Measurements from ENCODE around the gene AP4M1.
"Not testable (repeated sequence)": the region's sequence is repeated elsewhere in the genome, so short reads cannot be mapped to it uniquely, and the experiment has no call there.

The AP4M1 gene

DNA sequence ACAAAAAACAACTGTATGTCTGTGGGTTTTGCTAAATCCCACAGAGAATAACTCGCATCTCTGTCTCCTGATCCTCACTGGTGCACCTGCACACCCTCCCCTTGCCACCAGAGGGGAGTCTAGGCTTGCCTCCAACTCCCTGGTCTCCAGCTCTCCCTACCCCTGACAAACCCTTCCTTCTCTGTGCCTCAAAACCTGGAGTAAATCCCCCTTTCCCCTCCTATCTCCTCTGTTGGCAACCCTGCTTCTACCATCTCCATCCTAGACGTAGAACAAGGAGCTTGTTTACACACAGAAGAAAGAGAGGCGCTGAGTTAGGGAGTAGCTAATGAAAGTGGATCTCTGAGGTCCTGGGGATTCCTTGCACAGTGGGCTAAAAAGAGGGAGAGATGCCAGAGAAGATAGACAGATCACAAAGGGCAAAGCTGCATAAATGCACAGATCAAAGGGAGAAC is 31.3 kb downstream of the AP4M1 start:
- DNase-seq, result peak; percentile 68

DNA sequence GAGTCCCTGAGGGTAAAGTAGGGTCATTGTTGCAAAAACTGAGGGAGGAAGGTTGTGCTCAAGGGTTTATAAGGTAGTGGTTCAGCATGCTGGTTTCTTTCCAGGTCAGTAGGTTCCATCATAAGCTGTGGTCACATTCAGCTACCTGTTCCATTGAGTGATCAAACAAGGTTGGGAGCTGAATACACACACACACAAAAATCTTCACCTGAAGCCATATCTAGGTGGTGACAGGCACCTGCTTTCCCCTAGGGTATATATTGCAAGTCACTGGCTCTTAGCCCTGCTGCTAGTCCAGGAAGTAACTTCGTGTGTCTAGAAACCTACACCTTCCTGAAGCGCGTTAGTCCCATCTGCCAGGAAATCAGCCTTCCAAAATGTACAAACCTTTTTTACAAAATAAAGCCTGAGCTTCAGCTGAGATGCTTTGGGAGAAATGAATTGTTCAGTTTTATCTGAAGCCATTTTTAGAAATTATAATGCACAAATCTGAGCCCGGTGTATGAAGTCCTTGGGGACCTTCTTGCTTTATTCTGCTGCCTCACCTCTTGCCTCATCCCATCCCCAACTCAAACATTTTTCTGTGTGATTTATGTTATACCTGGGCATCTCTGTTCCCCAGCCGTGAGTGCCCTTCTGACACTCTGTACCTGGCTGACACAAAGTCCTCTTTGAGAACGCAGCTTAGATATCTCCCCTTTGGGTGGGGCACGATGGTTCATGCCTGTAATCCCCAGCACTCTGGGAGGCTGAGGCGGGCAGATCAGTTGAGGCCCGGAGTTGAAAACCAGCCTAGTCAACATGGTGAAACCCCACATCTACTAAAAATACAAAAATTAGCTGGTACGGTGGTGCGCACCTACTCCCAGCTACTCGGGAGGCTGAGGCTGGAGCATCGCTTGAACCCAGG is 36.7 kb downstream of the AP4M1 start:
- peak; percentile 43 for DNase-seq

DNA sequence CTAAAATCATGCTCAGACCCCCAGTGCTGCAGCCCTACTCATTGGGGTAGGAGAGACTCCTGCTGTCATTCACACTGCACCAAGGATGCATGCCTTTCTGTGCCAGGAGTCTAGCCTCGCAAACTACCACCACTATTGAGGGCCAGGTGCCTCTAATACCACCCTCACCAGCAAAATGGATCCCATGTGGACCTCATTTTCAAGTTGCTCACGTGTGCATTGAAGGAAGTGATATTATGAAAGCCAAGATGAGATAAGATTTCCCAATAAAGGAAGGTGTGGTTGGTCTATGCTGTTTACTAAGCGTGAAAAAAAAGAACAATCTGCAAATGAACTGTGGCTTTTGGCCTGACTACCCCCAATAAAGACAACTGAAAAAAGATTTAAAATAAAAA is 40.1 kb downstream of the AP4M1 start:
- DNase-seq, result no peak

DNA sequence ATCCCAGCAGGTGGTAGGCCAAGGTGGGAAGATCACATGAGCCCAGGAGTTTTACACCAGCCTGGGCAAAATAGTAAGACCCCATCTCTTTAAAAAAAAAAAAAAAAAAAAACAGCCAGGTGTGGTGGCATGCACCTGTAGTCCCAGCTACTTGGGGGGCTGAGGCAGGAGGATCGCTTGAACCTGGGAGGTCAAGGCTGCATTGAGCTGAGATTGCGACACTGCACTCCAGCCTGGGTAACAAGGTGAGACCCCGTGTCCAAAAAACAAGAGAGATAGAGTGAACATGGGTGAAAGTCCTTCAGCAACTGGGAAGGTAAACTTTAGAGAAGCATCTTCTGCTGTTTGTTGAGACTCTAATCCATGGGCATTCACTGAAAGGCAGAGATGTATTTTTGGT is 41.0 kb downstream of the AP4M1 start:
- DNase-seq, result no peak

DNA sequence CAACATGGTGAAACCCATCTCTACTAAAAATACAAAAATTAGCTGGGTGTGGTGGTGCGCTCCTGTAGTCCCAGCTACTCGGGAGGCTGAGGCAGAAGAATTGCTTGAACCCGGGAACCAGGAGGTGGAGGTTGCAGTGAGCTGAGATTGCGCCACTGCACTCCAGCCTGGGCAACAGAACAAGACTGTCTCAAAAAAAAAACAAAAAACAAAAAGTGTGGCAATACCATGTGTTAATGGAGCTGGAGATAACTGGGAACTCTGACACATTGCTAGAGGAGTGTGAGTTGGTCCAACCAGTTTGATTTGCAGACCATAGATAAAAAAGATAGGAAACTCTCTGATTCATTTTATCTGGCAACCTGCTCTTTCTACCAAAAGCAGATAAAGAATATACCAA is 44.9 kb downstream of the AP4M1 start:
- not testable (repeated sequence) for DNase-seq

DNA sequence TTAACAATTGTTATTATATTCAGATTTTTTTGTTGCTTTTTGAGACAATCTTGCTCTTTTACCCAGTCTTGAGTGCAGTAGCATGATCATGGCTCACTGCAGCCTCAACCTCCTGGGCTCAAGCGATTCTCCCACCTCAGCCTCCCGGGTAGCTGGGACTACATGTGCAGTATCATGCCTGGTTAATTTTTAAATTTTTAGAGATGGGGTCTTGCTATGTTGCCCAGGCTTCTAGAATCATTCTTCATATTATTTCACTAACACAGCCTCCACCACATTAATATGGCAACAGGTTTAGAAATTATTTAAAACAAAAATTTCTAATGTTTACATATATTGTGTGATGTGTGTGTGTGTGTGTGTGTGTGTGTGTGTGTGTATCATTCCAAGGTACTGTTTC is 45.8 kb downstream of the AP4M1 start:
- DNase-seq, result no peak

DNA sequence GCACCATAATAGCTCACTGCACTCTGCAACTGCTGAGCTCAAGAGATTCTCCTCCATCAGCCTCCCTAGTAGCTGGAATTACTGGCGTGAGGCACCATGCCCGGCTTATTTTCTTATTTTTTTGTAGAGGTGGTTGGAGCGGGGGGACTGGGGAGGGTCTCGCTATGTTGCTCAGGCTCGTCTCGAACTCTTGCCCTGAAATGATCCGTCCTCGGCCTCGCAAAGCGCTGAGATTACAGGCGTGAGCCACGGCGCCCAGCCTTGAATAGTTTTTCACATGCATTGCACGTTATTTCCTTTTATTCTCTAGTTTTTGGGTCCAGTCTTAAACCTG is 46.7 kb downstream of the AP4M1 start:
- no peak for DNase-seq

DNA sequence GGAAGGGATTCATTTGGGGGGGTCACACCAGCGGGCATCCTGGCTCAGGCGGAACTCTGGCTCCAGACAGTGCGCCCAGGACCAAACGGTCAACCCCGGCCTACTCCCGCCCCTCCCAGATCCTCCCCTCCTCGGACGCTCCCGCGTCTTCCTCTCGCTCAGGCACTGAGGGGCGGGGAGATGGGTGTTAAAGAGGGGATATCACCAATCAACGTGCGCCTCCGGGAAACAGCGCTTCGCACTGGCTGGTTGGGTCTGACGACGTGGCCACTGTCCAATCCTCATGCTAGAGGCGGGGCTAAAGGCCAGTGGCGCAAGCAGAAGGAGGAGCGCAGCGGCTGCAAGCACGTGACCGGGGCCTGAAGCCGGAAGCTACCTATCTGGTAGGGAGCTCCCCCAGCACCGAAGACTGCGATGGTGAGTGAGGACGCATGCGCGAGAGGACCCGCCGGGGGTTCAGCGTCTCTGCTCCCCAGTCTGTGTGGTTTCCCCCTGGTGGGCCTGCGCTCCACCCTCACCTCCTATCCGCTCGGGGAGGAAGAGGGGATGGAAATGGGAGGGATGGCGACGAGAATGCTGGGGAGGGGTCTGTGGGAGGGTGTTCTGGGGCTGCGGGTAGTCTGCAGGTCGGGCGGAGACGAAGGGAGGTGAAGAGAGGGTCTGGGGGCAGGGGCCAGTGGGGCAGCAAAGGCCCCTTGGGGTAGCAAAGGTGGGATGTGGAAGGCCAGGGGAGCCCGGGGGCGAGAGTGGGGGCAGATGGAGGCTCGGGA is 47.3 kb downstream of the AP4M1 start, which contains the start of gene LAMTOR4:
LAMTOR4 (plus strand) TSS at position 360 of the 770 bp plus-strand sequence; CDS start at position 415, 55 bp downstream.
- peak; percentile 99 for DNase-seq

DNA sequence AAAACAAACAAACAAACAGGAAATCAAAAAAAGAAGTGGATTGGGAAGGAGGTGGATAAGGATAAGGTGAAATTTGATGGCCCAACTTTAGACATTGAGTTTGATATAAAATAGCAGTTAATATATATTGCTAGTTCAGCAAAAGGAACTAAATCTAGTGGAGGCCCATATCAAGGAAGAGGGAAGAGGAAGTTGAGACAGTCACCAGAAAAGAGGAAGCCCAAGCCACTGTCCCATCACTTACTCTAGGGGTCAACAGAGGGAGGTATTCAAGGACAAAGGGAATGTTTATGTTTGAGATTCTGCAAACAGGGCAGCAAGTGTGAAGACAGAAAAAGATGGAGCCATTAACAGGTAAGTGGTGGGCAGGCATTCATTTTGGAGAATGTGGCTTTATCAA is 51.0 kb downstream of the AP4M1 start:
- DNase-seq, result no peak

DNA sequence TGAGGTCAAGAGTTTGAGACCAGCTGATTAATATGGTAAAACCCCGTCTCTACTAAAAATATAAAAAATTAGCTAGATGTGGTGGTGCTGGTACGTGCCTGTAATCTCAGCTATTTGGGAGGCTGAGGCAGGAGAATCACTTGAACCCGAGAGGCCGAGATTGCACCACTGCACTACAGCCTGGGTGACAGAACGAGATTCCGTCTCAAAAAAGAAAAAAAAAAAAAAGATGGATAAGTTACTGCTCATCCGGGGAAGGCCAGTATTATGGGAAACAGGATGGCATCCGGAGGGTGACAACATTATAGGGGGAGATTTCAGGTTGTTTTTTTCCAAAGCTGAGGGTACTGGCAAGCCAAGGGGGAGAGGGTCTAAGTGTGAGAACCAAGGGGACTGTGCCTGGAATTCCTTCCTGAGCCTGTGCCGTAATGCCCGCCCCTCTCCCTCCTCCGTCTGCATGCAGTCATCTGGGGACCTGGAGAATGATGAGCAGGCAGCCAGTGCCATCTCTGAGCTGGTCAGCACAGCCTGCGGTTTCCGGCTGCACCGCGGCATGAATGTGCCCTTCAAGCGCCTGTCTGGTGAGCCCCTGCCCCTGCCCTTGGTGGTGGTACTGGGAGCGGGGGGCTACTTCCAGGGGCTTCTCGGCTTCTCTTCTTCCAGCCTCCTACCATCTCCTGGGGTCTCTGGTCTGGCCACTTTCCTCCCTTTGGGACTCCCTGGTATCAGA is 51.7 kb downstream of the AP4M1 start:
- DNase-seq, result no peak

DNA sequence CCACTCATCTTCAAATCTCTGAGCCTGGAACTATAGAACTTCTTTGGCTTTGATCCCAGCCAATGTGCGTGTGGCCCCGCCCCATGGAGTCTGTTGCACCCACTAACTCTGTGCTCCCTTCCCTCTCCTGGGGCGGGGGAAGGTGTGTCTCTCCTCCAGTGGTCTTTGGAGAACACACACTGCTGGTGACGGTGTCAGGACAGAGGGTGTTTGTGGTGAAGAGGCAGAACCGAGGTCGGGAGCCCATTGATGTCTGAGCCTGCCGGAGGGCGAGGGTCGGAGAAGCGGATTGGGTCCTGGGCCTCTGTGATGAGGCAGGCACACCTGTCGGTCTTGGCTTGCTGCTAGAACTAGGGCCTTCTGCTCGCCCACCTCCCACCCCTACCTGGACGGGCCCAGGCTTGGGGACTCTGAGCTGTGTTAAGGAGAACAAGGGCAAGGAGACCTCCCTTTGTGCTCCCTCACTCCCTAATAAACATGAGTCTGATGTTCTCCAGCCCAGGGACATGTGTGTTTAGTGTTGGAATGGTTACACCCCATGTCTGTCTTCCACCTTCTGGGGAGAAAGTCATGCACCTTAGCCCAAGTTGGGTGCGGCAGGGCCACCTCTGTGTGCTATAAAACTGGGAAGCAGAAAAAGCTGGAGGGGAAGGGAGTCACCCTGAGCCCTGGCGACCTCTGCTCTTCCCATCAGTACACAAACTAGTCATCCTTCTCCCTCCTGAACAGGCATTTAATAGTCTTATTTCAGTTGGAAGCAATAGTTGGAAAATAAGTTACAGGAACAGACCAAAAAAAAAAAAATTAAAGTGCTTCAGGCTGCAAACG is 52.5 kb downstream of the AP4M1 start:
- no peak for DNase-seq

DNA sequence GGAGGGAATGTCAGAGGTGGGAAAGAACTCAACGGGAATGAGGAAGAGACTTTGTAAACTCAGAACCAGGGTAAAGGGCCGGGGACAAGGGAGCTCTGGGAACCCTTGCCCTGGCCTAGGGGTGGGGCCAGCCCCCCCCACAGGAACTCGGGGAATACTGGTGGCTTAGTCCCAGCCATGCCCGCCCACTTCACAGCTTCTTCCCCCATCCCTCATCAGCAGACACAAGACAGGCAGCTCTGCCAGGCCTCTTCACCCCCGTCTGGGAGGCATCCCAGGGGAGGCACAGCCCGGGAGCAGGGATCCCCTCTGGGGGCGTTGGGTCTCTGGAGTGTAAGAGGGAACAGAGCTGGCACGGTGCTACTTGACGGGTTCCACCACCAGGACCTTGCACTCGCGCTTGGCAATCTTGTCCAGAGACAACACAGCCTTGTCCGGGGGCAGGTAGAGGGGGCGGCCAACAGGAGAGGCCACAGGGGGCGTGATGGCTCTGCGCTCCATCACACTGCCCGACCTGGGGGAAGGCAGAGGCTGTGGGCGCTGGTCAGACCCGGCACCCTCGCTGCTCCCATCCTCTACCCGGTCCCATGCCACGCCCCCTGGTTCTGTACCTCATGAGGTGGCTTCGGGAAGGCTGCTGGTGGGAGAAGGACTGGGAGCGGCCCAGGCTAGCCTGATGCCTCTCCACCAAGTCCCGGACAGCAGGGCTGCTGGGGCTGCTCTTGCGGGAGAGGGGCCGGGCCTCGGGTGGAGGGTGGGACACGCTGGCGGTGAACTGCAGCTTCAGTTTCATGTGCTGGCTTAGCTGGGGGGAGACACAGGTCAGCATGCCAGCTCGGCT is 53.4 kb downstream of the AP4M1 start:
- no peak for DNase-seq

DNA sequence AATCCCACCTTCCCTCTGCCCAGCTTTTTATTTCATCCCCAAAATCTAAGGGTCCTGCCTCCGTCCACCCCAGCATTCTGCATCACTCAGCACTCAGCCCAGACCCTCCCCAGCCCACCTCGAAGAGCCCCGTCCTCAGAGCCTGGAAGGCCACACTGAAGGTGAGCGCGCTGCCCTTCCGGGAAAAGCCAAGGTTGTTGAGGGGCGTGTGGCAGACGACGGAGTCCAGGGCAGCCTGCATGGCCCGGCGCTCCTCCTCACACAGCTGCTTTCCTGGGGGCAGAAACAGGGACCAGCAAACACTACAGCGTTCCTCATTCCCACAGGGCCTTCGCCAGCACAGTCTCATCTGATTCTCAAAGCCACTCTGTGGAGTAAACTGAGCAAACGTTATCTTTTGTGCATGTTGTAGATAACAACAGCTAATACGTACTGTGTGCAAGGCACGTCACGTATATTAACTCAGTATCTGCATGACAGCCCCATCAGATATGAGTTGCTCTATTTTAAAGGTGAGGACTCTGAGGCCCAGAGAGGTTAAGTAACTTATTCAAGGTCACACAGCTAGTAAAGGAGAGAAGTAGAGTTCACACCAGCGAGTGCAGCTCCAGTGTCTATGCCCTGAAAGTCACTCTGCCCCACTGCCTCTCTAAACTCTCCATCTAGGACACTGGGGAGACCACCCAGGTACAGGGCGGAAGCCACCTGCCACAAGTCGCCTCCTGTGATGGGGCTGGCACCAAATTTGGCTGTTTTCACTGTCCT is 54.3 kb downstream of the AP4M1 start:
- no peak for DNase-seq

DNA sequence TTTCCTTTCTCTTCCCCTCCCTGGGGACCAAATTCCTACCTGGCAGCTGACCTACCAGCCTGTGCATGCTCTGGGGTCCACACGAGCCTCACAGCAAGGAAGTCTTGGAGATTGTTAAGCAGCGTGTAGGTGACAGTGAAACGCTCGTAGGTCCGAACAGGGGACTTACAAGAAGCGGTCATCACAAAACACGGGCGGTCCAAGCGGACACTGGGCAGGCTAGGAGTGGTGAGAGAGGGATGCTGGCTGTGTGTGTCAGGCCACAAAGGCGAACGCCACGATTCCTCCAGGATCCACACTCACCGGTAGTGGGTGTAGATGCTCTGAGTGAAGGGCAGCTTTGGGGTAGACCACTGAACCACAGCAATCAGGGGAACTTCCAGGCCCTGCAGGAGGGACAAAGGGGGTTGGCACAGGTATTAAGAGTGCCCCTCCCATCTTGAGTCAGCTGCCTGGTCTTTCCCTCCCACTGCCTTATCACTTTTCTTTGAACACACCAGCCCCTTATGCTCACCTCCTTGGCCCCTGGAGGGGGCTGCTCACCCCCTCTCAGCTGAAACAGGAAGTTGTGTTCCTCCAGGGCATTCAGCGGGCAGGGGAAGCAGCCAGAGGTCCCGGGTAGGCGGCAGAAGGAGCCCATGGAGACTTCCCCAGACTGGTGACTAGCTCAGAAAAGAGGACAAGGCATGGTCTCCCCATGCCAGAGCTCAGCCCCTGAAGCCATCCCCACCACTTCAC is 55.1 kb downstream of the AP4M1 start:
- no peak for DNase-seq

DNA sequence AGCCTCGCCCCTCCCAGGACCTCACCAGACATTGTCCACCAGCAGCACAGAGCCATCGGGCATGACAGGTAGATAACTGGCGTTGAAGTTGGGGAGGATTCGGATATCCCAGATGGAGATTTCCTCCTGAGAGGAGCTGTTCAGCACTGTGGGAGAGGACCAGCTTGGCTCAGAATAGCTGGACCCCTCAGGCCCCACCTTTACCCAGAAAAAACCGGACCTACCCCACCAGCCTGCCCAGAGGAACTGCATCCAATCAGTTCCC is 55.6 kb downstream of the AP4M1 start:
- no peak for DNase-seq

DNA sequence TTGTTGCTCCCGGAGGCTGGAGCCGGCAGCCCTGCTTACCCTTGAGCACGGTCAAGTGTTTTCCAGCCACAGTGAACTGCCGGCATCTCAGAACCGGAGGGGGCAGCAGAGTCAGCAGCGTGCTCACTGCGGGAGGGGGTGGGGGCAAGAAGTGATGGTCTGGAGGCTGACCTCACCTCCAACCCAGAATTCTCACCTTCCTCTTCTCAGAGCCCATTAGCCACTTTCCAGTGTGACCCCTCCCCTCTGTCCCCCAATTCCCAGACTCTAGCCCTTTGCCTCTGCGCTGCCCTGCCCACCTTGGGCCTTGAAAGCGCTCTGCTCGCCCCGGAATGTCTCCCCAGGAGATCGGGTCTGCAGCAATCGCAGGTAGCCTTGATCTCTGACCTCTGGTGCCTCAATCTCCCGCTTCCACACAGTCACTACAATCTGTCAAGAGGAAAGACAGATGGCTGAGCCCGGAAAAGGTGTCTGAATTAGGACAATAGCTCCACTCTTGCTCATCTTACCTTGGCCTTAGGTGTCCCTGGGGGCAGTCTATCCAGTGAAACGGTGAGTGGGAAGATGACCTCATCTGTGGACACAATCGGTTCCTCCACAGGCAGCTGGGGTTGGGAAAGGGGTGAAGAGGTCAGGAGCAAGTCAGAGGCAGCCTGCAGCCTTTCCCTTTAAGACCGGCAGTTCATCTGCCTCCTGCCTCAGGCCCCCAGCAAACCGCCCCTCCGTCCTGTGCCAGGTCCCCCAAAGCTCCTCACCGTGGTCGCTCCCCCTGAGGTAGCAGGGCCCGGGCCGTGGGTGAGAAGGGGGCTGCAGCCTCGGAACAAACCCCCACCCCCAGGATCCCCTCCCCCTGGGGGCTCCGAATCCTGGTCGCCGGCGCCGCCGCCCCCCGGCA is 56.1 kb downstream of the AP4M1 start:
- DNase-seq, result peak; percentile 40

Data from NCI-H146 (cell line).